PC-9 (cell line): ENCODE results near the gene POLR1G.

Source experiments
- EZH2 ChIP-seq: fragments of 200-600 bp; sonication (generic); IDR thresholded peaks from 2 replicates; pipeline ENCODE4 v1.8.0; 2017; ENCODE audit warnings: antibody characterized with exemption, low read depth
- TF ChIP-seq, protein P1 (sequence below): fragments of 200-600 bp; sonication (generic); conservative IDR thresholded peaks from 2 replicates; pipeline ENCODE4 v1.6.1; 2017; ENCODE audit warnings: mixed run types, antibody characterized with exemption, mild to moderate bottlenecking, moderate library complexity

DNA sequence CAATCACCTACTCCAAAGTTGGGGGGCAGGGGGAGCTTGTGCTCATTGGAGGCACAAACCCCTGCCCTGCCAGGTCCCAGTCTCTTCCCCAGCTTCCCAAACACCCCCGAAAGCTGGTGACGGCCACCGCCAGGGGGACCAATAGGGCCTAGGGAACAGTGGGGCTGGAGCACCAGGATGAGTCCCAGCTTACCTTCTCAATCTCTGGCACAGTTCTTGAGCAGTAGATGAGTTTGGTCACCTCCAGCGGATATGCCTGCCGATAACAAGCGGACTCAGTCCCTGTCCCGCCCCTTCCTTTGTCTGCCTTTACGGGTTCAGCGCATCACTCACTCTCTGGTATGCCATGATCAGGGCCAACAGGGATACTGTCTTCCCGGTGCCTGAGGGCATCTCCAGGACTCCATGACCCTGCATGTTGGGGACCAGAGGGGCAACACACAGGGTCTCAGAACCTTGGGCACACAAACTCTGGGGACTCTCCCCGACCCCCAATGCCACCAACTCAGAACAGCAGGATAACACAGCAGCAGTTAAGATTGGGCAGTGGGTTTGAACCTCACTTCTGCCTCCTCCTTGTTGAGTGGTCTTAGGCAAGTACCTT is 37.6 kb upstream of the POLR1G start:
- TF ChIP-seq, protein P1, sequence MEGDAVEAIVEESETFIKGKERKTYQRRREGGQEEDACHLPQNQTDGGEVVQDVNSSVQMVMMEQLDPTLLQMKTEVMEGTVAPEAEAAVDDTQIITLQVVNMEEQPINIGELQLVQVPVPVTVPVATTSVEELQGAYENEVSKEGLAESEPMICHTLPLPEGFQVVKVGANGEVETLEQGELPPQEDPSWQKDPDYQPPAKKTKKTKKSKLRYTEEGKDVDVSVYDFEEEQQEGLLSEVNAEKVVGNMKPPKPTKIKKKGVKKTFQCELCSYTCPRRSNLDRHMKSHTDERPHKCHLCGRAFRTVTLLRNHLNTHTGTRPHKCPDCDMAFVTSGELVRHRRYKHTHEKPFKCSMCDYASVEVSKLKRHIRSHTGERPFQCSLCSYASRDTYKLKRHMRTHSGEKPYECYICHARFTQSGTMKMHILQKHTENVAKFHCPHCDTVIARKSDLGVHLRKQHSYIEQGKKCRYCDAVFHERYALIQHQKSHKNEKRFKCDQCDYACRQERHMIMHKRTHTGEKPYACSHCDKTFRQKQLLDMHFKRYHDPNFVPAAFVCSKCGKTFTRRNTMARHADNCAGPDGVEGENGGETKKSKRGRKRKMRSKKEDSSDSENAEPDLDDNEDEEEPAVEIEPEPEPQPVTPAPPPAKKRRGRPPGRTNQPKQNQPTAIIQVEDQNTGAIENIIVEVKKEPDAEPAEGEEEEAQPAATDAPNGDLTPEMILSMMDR, result no peak
- TF ChIP-seq EZH2, result no peak
